Thymus (tissue), 11 donors: ENCODE measurements around the gene RS1. TPM values are rescaled to one million over a fixed set of nuclear protein-coding genes. Genes with fewer than 3 reads are reported as not detected.

ENCODE experiments used
- DNase-seq, 9 donors: peaks; one replicate each; pipeline ENCODE4 v3.0.0-alpha.2; 2013; ENCODE audit warnings: low spot score in 9 of 9, low read depth in 6 of 9, missing footprints in 1 of 9
- H3K27ac ChIP-seq, 2 donors: one replicate each; pipeline ENCODE4 v1.5.1; 2013; ENCODE audit warnings: control low read depth in 1 of 2, low read depth in 1 of 2, low read length in 1 of 2, mild to moderate bottlenecking in 1 of 2, moderate library complexity in 1 of 2
- H3K27me3 ChIP-seq, 2 donors: one replicate each; pipeline ENCODE4 v1.5.1; 2013; ENCODE audit warnings: low read length in 1 of 2; ENCODE audit not compliant: control insufficient read depth in 2 of 2, insufficient read depth in 1 of 2
- H3K36me3 ChIP-seq, 2 donors: one replicate each; pipeline ENCODE4 v1.5.1; 2013; ENCODE audit warnings: low read length in 1 of 2, mild to moderate bottlenecking in 1 of 2, moderate library complexity in 1 of 2; ENCODE audit not compliant: control insufficient read depth in 2 of 2, insufficient read depth in 2 of 2
- H3K4me1 ChIP-seq, 2 donors: one replicate each; pipeline ENCODE4 v1.5.1; 2013; ENCODE audit warnings: low read length in 2 of 2; ENCODE audit not compliant: control insufficient read depth in 2 of 2, insufficient read depth in 2 of 2
- H3K4me3 ChIP-seq, 2 donors: one replicate each; pipeline ENCODE4 v1.5.1; 2013; ENCODE audit warnings: low read length in 2 of 2, control low read depth in 1 of 2, mild to moderate bottlenecking in 1 of 2
- H3K9me3 ChIP-seq, 2 donors: one replicate each; pipeline ENCODE4 v1.5.1; 2013; ENCODE audit warnings: low read length in 1 of 2, mild to moderate bottlenecking in 1 of 2; ENCODE audit not compliant: control insufficient read depth in 2 of 2, insufficient read depth in 1 of 2
- WGBS: extraction: QIAGEN DNeasy Blood & Tissue Kit; methylation state at CpG from one replicate; pipeline ENCODE4 v1.1.7; 2013; 5-methylcytosine and 5-hydroxymethylcytosine counted together
- polyA plus RNA-seq: library from polyadenylated mRNA; stranded (reverse); fragments of 200-250 nt; gene quantifications from one replicate; pipeline ENCODE4 v1.2.3, GENCODE V29; 2013
- total RNA-seq: library from RNA; stranded (reverse); fragments of 120-200 nt; gene quantifications from one replicate; pipeline ENCODE4 v1.2.4, GENCODE V29; 2013
- donor health status: healthy.

RS1 gene
- total and polyA plus RNA-seq, 2 donors, result 0.05 to 0.07 TPM

DNA sequence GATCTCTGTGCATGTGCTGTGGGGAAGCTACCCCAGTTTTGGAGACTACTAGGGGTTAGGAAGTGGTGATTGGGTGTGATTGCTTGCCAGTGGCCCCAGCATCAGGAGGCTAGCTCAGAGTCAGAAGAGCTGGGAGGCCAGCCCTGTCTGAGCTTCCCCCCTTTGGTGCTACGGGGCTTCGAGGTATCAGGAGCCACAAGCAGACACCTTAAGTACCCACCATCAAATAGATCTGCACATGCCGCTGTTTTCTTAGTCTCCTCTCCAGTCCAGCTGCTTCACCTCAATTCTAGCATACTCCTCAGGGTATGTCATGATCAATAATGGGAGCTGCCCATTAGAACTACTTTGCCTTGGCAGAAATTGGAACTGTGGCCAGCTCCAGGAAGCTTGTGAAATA is 24.7 kb upstream of the RS1 start:
- 98% methylated on average over 3 of the region's 3 CpGs for WGBS
- DNase-seq, result no peak
- H3K27ac ChIP-seq, result no peak overlapping the region

DNA sequence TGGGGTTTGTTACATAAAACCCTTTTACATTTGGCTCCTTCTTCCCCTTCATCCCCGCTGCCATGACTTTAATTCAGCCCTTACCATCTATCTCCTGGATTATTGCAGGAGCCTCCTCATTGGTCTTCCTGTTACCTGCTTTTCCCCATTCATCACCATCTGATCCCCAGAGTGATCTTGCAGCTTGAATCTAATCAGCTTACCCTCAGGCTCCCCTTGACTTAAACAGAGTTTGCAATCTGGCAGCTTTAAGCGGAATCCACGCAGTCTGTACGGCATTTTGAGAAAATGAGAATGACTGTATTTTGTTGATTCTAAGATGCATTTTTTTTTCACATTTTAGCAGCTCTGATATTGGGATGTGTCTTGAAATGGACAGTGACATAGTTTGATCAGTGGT is 20.6 kb upstream of the RS1 start:
- H3K36me3 ChIP-seq, result no peaks in the 10 kb centered on the region
- no peaks in the 10 kb centered on the region for H3K27me3 ChIP-seq
- no peaks in the 10 kb centered on the region for H3K4me1 ChIP-seq
- no peaks in the 10 kb centered on the region for H3K9me3 ChIP-seq
- no peak overlapping the region for H3K27ac ChIP-seq
- 98% methylated on average over 4 of the region's 4 CpGs for WGBS
- no peak overlapping the region for H3K4me3 ChIP-seq
- no peak for DNase-seq

More for the DNA sequence above, 24.7 kb upstream of the RS1 start:
- Histone ChIP-seq H3K9me3 (no peaks in the 10 kb centered on the region), H3K27me3 (no peaks in the 10 kb centered on the region), H3K4me3 (no peak overlapping the region), H3K4me1 (no peaks in the 10 kb centered on the region), H3K36me3 (no peaks in the 10 kb centered on the region)

DNA sequence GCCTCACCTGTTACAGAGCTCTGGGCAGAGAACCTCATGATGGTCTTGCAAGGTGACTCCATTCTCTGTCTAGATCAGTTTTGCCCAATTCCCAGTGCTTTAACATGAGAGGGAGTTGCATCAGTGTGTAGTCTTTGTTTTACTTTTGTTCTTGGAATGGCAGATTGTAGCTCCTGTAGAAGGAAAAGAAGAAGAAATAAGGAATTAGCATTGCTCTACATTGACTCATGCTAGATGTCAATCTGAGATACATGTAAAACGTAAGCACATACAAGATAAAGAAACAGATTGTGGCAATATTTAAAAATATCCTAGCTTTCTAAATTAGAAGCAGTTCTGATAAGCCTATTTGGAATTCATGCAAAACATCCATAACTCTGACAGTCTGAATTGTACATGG is 19.5 kb upstream of the RS1 start:
- 93% methylated on average over 1 of the region's 1 CpG for WGBS
- no peak overlapping the region for H3K4me3 ChIP-seq
- H3K36me3 ChIP-seq, result no peaks in the 10 kb centered on the region
- H3K27ac ChIP-seq, result no peak overlapping the region
- H3K4me1 ChIP-seq, result no peaks in the 10 kb centered on the region
- H3K27me3 ChIP-seq, result no peaks in the 10 kb centered on the region
- no peaks in the 10 kb centered on the region for H3K9me3 ChIP-seq
- DNase-seq, result no peak

DNA sequence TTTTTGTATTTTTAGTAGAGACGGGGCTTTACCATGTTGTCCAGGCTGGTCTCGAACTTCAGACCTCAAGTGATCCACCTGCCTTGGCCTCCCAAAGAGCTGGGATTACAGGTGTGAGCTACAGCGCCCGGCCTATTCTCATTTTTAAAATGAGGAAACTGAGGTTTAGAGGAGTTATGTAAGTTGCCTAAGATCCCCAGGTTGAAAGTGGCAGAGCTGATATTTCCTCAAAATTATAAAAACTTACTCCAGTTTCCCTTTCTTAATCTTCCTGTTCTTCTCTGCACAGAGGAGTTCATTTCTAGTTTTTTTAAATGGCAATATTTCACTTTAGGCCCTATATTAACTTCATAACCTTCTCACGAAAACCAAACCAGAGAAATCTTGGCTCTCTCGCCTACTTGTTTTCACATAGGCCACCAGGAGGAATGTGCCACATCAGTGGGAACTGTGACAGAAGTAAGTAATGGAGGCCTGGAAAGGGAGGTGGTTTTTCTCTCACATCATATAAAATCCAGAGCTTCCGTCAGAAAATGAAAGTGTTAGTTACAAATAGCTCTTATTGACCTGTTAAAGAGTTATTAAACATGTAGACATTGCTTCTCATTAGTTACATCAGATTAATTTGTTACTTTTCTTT is 16.1 kb upstream of the RS1 start:
- Histone ChIP-seq H3K36me3 (no peaks in the 10 kb centered on the region), H3K4me1 (peaks cover 0 to 2% of the 10 kb centered on the region in 2 donors), H3K27me3 (no peaks in the 10 kb centered on the region), H3K4me3 (no peak overlapping the region), H3K9me3 (no peaks in the 10 kb centered on the region), H3K27ac (no peak overlapping the region)
- WGBS, result 87% methylated on average over 7 of the region's 7 CpGs
- DNase-seq, result no peak

DNA sequence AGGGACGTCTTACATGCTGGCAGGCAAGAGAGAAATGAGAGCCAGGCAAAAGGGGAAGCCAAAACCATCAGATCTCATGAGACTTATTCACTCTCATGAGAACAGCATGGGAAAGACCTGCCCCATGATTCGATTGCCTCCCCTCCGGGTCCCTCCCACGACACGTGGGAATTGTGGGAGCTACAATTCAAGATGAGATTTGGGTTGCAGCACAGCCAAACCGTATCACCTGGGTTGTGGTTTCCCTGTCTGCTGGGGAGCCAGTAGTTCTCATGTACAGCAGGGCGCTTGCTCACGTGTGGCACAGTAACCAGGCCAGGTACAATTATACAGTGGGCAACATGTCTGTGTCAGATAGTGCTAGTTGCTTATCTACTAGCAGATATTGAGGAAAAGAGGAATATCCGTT is 11.1 kb upstream of the RS1 start:
- no peak for DNase-seq
- Histone ChIP-seq H3K4me3 (no peak overlapping the region), H3K9me3 (no peaks in the 10 kb centered on the region), H3K27me3 (no peaks in the 10 kb centered on the region), H3K27ac (no peak overlapping the region), H3K4me1 (peaks cover 0 to 3% of the 10 kb centered on the region in 2 donors), H3K36me3 (no peaks in the 10 kb centered on the region)
- 54% methylated on average over 9 of the region's 9 CpGs for WGBS

DNA sequence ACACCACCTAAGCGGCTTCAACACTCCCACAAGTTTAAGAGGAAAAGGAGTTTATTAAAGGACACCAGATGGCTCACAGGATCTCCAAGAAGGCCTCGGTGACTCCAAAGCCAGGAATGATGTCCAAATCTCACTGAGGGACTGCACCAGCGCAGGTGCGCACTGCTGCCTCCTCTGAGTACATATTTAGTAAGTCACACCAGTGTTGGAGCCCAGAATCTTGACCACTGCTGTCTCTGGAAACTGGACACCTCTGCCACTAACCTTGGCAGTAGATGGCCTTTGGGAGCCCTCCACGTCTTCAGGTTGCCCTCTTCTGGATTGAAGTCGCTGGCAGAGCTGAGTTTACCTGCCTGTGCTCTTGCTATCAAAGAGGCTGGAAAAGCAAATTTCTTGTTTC is 10.1 kb upstream of the RS1 start:
- no peak overlapping the region for H3K27ac ChIP-seq

DNA sequence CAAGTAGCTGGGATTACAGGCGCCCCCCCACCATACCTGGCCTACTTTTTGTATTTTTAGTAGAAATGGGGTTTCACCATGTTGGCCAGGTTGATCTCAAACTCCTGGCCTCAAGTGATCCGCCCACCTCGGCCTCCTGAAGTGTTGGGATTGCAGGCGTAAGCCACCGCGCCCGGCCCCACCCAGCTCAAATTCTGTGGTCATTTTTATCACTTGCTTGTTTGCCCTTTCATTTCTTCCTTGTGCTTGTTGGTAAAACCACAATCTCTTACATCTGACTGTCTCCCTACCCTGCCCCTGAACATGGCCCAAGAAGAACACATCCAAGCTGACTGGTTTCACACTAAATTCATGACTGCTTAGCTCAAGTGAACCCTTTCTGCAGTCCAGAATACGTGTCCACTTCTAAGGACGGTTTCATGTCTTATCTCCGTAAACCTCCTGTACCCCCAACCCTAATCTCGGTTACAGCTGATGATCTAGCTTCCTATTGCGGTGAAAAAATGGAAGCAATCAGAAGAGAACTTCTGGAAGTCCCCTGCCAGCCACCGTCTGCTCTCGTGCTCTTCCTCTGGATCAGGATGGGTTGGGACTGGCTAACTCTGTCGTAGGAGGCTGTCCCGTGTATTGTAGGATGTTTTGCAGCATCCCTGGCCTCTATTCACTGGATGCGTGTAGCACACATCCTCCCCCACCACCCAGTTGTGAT is 5.4 kb upstream of the RS1 start:
- Histone ChIP-seq H3K9me3 (peaks cover 0 to 5% of the 10 kb centered on the region in 2 donors), H3K36me3 (no peaks in the 10 kb centered on the region), H3K4me3 (no peak overlapping the region), H3K27ac (no peak overlapping the region), H3K27me3 (no peaks in the 10 kb centered on the region), H3K4me1 (peaks cover 0 to 3% of the 10 kb centered on the region in 2 donors)
- WGBS, result 32% methylated on average over 17 of the region's 17 CpGs
- no peak for DNase-seq

More for the DNA sequence above, 10.1 kb upstream of the RS1 start:
- Histone ChIP-seq H3K4me3 (no peak overlapping the region), H3K9me3 (no peaks in the 10 kb centered on the region), H3K36me3 (no peaks in the 10 kb centered on the region), H3K27me3 (no peaks in the 10 kb centered on the region), H3K4me1 (peaks cover 0 to 3% of the 10 kb centered on the region in 2 donors)
- WGBS, result 99% methylated on average over 6 of the region's 6 CpGs
- no peak for DNase-seq

DNA sequence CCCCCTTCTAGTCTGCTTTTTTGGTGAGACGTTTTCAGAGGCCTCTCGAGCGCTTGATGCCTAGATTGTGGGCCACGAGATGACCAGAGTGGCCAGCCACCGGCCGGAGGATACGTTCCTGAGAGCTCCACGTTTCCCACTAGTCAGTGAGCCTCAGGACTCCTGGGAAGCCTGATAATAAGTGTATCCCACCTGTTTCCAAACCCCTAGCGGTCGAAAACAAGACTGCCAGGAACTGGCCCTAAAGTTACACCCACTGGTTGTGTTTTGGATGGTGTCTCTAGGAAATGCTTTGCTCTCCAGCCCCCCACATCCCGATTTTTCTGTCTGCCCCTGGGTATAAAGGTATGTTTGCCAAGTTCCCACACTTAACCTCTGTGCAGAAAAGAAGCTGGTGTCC is 4.6 kb upstream of the RS1 start:
- H3K4me1 ChIP-seq, result peaks cover 0 to 3% of the 10 kb centered on the region in 2 donors
- no peaks in the 10 kb centered on the region for H3K27me3 ChIP-seq
- WGBS, result 89% methylated on average over 11 of the region's 11 CpGs
- DNase-seq, result no peak
- no peak overlapping the region for H3K27ac ChIP-seq
- H3K4me3 ChIP-seq, result no peak overlapping the region
- no peaks in the 10 kb centered on the region for H3K36me3 ChIP-seq
- H3K9me3 ChIP-seq, result peaks cover 0 to 5% of the 10 kb centered on the region in 2 donors

DNA sequence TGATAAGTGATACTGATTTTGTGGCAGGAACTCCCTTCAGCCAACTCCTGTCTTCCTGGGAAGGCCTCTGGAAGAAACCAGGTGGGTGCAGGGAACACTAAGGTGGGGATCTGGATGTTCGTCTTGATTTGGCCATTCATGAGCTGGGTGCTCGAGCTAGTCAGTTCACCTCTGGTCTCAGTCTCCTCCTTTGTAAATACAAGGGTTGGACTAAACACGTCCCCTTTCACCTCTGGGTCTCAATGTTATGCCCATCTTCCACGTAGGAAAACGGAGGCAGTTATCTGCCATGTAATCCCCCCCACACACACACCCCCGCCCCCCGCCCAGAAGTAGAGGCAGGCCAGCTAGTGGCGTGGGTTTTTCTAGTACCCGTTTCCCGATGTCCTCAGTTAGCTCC is 4.1 kb upstream of the RS1 start:
- WGBS, result 96% methylated on average over 10 of the region's 10 CpGs
- peaks cover 0 to 5% of the 10 kb centered on the region in 2 donors for H3K9me3 ChIP-seq
- no peak overlapping the region for H3K4me3 ChIP-seq
- H3K27ac ChIP-seq, result no peak overlapping the region
- H3K27me3 ChIP-seq, result no peaks in the 10 kb centered on the region
- H3K36me3 ChIP-seq, result no peaks in the 10 kb centered on the region
- no peak for DNase-seq
- peaks cover 0 to 3% of the 10 kb centered on the region in 2 donors for H3K4me1 ChIP-seq
